B cell (primary cell): Measurements from ENCODE around the gene IPCEF1. TPM values are rescaled to one million over a fixed set of nuclear protein-coding genes. Genes with fewer than 3 reads are reported as not detected.

Source experiments
- ATAC-seq: fragments of 200-7000 bp; cut with Tn5 transposase; one replicate; pipeline ENCODE4 v1.10.0; 2021; ENCODE audit warnings: low read depth, mild to moderate bottlenecking, moderate number of reproducible peaks, moderate library complexity
- CTCF ChIA-PET: fragments of 350-600 bp; sonication (Branson Sonifier 250); formaldehyde crosslinking; loops from one replicate; lab custom pipeline; 2021; ENCODE audit warnings: antibody characterized with exemption, inconsistent platforms; lab: Charles Lee
- POLR2A ChIA-PET: fragments of 350-600 bp; sonication (Branson Sonifier 250); formaldehyde crosslinking; loops from one replicate; lab custom pipeline; 2021; ENCODE audit warnings: antibody characterized with exemption; lab: Charles Lee
- DNase-seq: peaks from one replicate; pipeline ENCODE4 v3.0.0; 2013
- H2AFZ ChIP-seq: 2 replicates; pipeline ENCODE4 v1.6.1; 2012; ENCODE audit warnings: mild to moderate bottlenecking, low read depth, low read length; ENCODE audit not compliant: insufficient read depth, poor library complexity, severe bottlenecking
- H3K27ac ChIP-seq, 2 donors: 1 replicate in 1 of 2; 2 replicates in 1 of 2; pipeline ENCODE4 v1.5.1; 2012 to 2013; ENCODE audit warnings: low read length in 2 of 2, mild to moderate bottlenecking in 2 of 2, moderate library complexity in 1 of 2
- H3K27me3 ChIP-seq, 4 experiments: fragments of 200-600 bp in 1 of 4; sonication (generic) in 1 of 4; replicated peaks in 1 of 4; 1 replicate in 2 of 4; 2 replicates in 2 of 4; pipeline versions ENCODE4 v1.6.1 to v1.7.0; 2013 to 2016; ENCODE audit warnings: low read length in 3 of 4, mild to moderate bottlenecking in 2 of 4, mixed read lengths in 1 of 4, moderate library complexity in 1 of 4; ENCODE audit not compliant: insufficient read depth in 4 of 4, control insufficient read depth in 3 of 4; ENCODE audit errors: control extremely low read depth in 1 of 4
- H3K36me3 ChIP-seq, 2 experiments: replicated peaks in 1 of 2; 1 replicate in 1 of 2; 2 replicates in 1 of 2; pipeline versions ENCODE4 v1.6.1 to v1.7.1; 2013; ENCODE audit warnings: low read length in 1 of 2; ENCODE audit not compliant: insufficient read depth in 2 of 2, control insufficient read depth in 1 of 2; ENCODE audit errors: control extremely low read depth in 1 of 2, extremely low read depth in 1 of 2
- H3K4me1 ChIP-seq, 2 donors: fragments of 200-600 bp in 1 of 2; sonication (generic) in 1 of 2; 1 replicate in 1 of 2; 2 replicates in 1 of 2; pipeline versions ENCODE4 v1.5.1 to v1.6.1; 2013 to 2017; ENCODE audit warnings: low read length in 2 of 2; ENCODE audit not compliant: control insufficient read depth in 2 of 2, insufficient read depth in 2 of 2
- H3K4me2 ChIP-seq: replicated peaks from 2 replicates; pipeline ENCODE3; 2012; ENCODE audit warnings: mild to moderate bottlenecking, low read depth, low read length; ENCODE audit not compliant: poor library complexity, severe bottlenecking
- H3K4me3 ChIP-seq, 5 experiments: fragments of 200-600 bp in 1 of 5; sonication (generic) in 1 of 5; 1 replicate in 3 of 5; 2 replicates in 2 of 5; pipeline versions ENCODE4 v1.5.1 to v1.7.0; 2011 to 2016; ENCODE audit warnings: low read length in 4 of 5, mild to moderate bottlenecking in 4 of 5, low read depth in 2 of 5, control low read depth in 1 of 5, moderate library complexity in 1 of 5; ENCODE audit not compliant: insufficient read depth in 1 of 5; ENCODE audit errors: control extremely low read depth in 1 of 5, extremely low read depth in 1 of 5
- H3K79me2 ChIP-seq: fragments of 200-600 bp; sonication (generic); one replicate; pipeline ENCODE4 v1.6.0; 2016; ENCODE audit warnings: low read length; ENCODE audit not compliant: control insufficient read depth, insufficient read depth
- H3K9ac ChIP-seq: fragments of 200-600 bp; sonication (generic); 2 replicates; pipeline ENCODE4 v1.6.1; 2017; ENCODE audit warnings: mild to moderate bottlenecking, low read length, moderate library complexity
- H3K9me3 ChIP-seq, 3 donors: one replicate each; pipeline versions ENCODE4 v1.6.1 to v1.7.1; 2013; ENCODE audit warnings: low read length in 2 of 3; ENCODE audit not compliant: control insufficient read depth in 2 of 3, insufficient read depth in 1 of 3; ENCODE audit errors: control extremely low read depth in 1 of 3
- H4K20me1 ChIP-seq: 2 replicates; pipeline ENCODE4 v1.6.0; 2012; ENCODE audit warnings: mild to moderate bottlenecking, low read length; ENCODE audit not compliant: insufficient read depth, control insufficient read depth, poor library complexity, severe bottlenecking
- H3K27ac Mint-ChIP-seq: one replicate; pipeline ENCODE4 v1.8.0; 2021; ENCODE audit warnings: mixed read lengths
- H3K27me3 Mint-ChIP-seq: one replicate; pipeline ENCODE4 v1.8.0; 2021; ENCODE audit warnings: mixed read lengths
- H3K4me1 Mint-ChIP-seq: one replicate; pipeline ENCODE4 v1.8.0; 2021; ENCODE audit warnings: mixed read lengths
- H3K4me3 Mint-ChIP-seq: one replicate; pipeline ENCODE4 v1.8.0; 2021; ENCODE audit warnings: mixed read lengths
- H3K9me3 Mint-ChIP-seq: one replicate; pipeline ENCODE4 v1.8.0; 2022; ENCODE audit warnings: mixed read lengths; ENCODE audit not compliant: insufficient read depth
- EZH2 ChIP-seq: IDR thresholded peaks from 2 replicates; pipeline ENCODE4 v1.6.1; 2012; ENCODE audit warnings: borderline replicate concordance, low read depth, mild to moderate bottlenecking, moderate library complexity, low read length; ENCODE audit not compliant: insufficient read depth, poor library complexity, severe bottlenecking
- WGBS: methylation state at CpG from one replicate; pipeline ENCODE4 v1.1.5; 2013; ENCODE audit warnings: missing lambda C conversion rate; ENCODE audit not compliant: insufficient coverage; 5-methylcytosine and 5-hydroxymethylcytosine counted together
- intact Hi-C: fragments of 100-400 bp; cut with micrococcal nuclease; formaldehyde crosslinking; loops from one replicate; pipeline ENCODE4 v1.10.0; 2022
- polyA plus RNA-seq: library from polyadenylated mRNA; depleted of rRNA; stranded (reverse); fragments of >200 nt; gene quantifications from 2 replicates; pipeline ENCODE4 v1.2.3, GENCODE V29; 2012
- total RNA-seq, 2 donors: library from RNA; stranded (reverse); fragments of 120-200 nt in 1 of 2; gene quantifications; 1 replicate in 1 of 2; 2 replicates in 1 of 2; pipeline versions ENCODE4 v1.2.3 to v1.2.4, GENCODE V29; 2013 to 2022
- TF ChIP-seq, protein P1 (sequence below): fragments of 200-600 bp; IDR thresholded peaks from one replicate; pipeline ENCODE4 v1.8.0; 2022; ENCODE audit warnings: antibody characterized with exemption, mild to moderate bottlenecking

Gene IPCEF1
- total and polyA plus RNA-seq, 2 donors (not counting 1 experiment from before 2014, with no cell fraction given): 0.22 to 0.94 TPM

GRCh38 chr6:154227862-154228520 lies 128.6 kb downstream of the IPCEF1 start:
- Histone ChIP-seq H3K9ac (no peak overlapping the region), H4K20me1 (no peaks in the 10 kb centered on the region), H2AFZ (no peak overlapping the region), H3K4me3 (no peak overlapping the region), H3K27me3 (no peaks in the 10 kb centered on the region), H3K36me3 (no peaks in the 10 kb centered on the region), H3K79me2 (no peaks in the 10 kb centered on the region), H3K27ac (no peak overlapping the region), H3K9me3 (no peaks in the 10 kb centered on the region), H3K4me1 (no peaks in the 10 kb centered on the region), H3K4me2 (no peak overlapping the region)
- DNase-seq (no peak), ATAC-seq (no peak)
- Mint-ChIP-seq H3K27ac (no peak overlapping the region), H3K27me3 (no peaks in the 10 kb centered on the region), H3K4me3 (no peak overlapping the region), H3K4me1 (peaks cover 7% of the 10 kb centered on the region), H3K9me3 (no peaks in the 10 kb centered on the region)
- CTCF ChIA-PET: interaction anchor here (0.6 kb wide), 1 partner anchor 1103 kb away, joined by 3 read pairs; no protein-coding TSS in a partner anchor
- POLR2A ChIA-PET: no interaction called here
- intact Hi-C loops: no loop called here
- TF ChIP-seq EZH2: no peak
- TF ChIP-seq, protein P1, sequence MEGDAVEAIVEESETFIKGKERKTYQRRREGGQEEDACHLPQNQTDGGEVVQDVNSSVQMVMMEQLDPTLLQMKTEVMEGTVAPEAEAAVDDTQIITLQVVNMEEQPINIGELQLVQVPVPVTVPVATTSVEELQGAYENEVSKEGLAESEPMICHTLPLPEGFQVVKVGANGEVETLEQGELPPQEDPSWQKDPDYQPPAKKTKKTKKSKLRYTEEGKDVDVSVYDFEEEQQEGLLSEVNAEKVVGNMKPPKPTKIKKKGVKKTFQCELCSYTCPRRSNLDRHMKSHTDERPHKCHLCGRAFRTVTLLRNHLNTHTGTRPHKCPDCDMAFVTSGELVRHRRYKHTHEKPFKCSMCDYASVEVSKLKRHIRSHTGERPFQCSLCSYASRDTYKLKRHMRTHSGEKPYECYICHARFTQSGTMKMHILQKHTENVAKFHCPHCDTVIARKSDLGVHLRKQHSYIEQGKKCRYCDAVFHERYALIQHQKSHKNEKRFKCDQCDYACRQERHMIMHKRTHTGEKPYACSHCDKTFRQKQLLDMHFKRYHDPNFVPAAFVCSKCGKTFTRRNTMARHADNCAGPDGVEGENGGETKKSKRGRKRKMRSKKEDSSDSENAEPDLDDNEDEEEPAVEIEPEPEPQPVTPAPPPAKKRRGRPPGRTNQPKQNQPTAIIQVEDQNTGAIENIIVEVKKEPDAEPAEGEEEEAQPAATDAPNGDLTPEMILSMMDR: no peak
- 93% methylated on average over 4 of the region's 7 CpGs for WGBS

DNA sequence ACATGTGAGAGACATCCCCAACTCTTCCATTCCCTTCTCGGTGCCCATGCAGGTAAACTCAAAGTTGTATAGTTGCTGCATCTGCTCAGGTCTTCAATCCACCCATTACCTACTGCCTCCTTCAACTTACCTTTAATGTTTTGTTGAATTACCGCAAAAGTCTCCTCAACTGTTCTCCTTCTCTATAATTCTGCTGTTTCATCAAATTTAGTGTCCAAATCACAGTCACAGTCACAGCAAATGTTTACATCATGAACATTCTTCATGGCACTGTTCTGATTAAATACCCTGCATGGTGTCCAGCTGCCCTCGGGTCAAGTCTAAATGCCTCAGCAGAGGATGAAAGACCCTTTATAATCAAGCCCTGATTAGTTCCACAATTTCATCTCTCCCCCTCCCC lies 130.1 kb downstream of the IPCEF1 start:
- CTCF ChIA-PET: interaction anchor here (0.7 kb wide), 1 partner anchor 11 kb away, joined by 3 read pairs; no protein-coding TSS in a partner anchor
- POLR2A ChIA-PET: no interaction called here
- intact Hi-C loops: no loop called here

More for the DNA sequence above, 130.1 kb downstream of the IPCEF1 start:
- 95% methylated on average over 2 of the region's 3 CpGs for WGBS
- Histone ChIP-seq H3K9me3 (no peaks in the 10 kb centered on the region), H3K4me1 (no peaks in the 10 kb centered on the region), H3K27me3 (no peaks in the 10 kb centered on the region), H3K4me3 (no peak overlapping the region), H3K9ac (no peak overlapping the region), H4K20me1 (no peaks in the 10 kb centered on the region), H2AFZ (no peak overlapping the region), H3K79me2 (no peaks in the 10 kb centered on the region), H3K4me2 (no peak overlapping the region), H3K36me3 (no peaks in the 10 kb centered on the region), H3K27ac (no peak overlapping the region)
- no peak for ATAC-seq
- Mint-ChIP-seq H3K4me1 (peaks cover 7% of the 10 kb centered on the region), H3K9me3 (no peaks in the 10 kb centered on the region), H3K27me3 (no peaks in the 10 kb centered on the region), H3K4me3 (no peak overlapping the region), H3K27ac (no peak overlapping the region)
- DNase-seq: no peak
- TF ChIP-seq EZH2: no peak
- TF ChIP-seq, protein P1: no peak
